Effector CD4-positive, alpha-beta T cell (primary cell): ENCODE measurements around the gene AKT3.
"Not testable (repeated sequence)": the region's sequence is repeated elsewhere in the genome, so short reads cannot be mapped to it uniquely, and the experiment has no call there.

Experiments
- DNase-seq: peaks from one replicate; pipeline ENCODE4 v3.0.0-alpha.2; 2020

The AKT3 gene

GRCh38 chr1:243680860-243681259 lies 169.2 kb downstream of the AKT3 start:
- no peak for DNase-seq

GRCh38 chr1:243672539-243673074 lies 177.4 kb downstream of the AKT3 start:
- no peak for DNase-seq

- DNase-seq: no peak
Measured at GRCh38 chr1:243667591-243667990, 182.5 kb downstream of the AKT3 start.

GRCh38 chr1:243667133-243667532 lies 182.9 kb downstream of the AKT3 start:
- DNase-seq: no peak

- DNase-seq: no peak
Measured at GRCh38 chr1:243663651-243664050, 186.4 kb downstream of the AKT3 start.

- DNase-seq: not testable (repeated sequence)
Measured at GRCh38 chr1:243662169-243662568, 187.9 kb downstream of the AKT3 start.

GRCh38 chr1:243658594-243659105 lies 191.4 kb downstream of the AKT3 start:
- DNase-seq: no peak

GRCh38 chr1:243657793-243658192 lies 192.2 kb downstream of the AKT3 start:
- DNase-seq: no peak

- DNase-seq: not testable (repeated sequence)
Measured at GRCh38 chr1:243649530-243649929, 200.5 kb downstream of the AKT3 start.

GRCh38 chr1:243646841-243647240 lies 203.2 kb downstream of the AKT3 start:
- DNase-seq: no peak

GRCh38 chr1:243645281-243645680 lies 204.8 kb downstream of the AKT3 start:
- DNase-seq: no peak

GRCh38 chr1:243642936-243643335 lies 207.1 kb downstream of the AKT3 start:
- DNase-seq: no peak

- DNase-seq: no peak
Measured at GRCh38 chr1:243639027-243639658, 210.9 kb downstream of the AKT3 start.

GRCh38 chr1:243638186-243638585 lies 211.9 kb downstream of the AKT3 start:
- DNase-seq: no peak

GRCh38 chr1:243628476-243628907 lies 221.6 kb downstream of the AKT3 start:
- no peak for DNase-seq

- no peak for DNase-seq
Measured at GRCh38 chr1:243623841-243624240, 226.2 kb downstream of the AKT3 start.

- no peak for DNase-seq
Measured at GRCh38 chr1:243621973-243622372, 228.1 kb downstream of the AKT3 start.

- no peak for DNase-seq
Measured at GRCh38 chr1:243620096-243620495, 229.9 kb downstream of the AKT3 start.

- DNase-seq: no peak
Measured at GRCh38 chr1:243609698-243610097, 240.3 kb downstream of the AKT3 start.

GRCh38 chr1:243605604-243606003 lies 244.4 kb downstream of the AKT3 start:
- no peak for DNase-seq

- DNase-seq: no peak
Measured at GRCh38 chr1:243601720-243602119, 248.3 kb downstream of the AKT3 start.

GRCh38 chr1:243598433-243598832 lies 251.6 kb downstream of the AKT3 start:
- DNase-seq: no peak

- no peak for DNase-seq
Measured at GRCh38 chr1:243597383-243597782, 252.7 kb downstream of the AKT3 start.

- no peak for DNase-seq
Measured at GRCh38 chr1:243596431-243597062, 253.5 kb downstream of the AKT3 start.
